GM15510 (cell line): ENCODE results near the gene PKIB.

Experiments used
- POLR2A ChIP-seq: IDR thresholded peaks from 3 replicates; pipeline ENCODE4 v1.6.1; 2011; ENCODE audit warnings: borderline replicate concordance; ENCODE audit not compliant: insufficient read length; ENCODE audit errors: extremely low read depth

The PKIB gene

GRCh38 chr6:122612838-122613237 lies 2.6 kb downstream of the PKIB start:
- TF ChIP-seq POLR2A = no peak

DNA sequence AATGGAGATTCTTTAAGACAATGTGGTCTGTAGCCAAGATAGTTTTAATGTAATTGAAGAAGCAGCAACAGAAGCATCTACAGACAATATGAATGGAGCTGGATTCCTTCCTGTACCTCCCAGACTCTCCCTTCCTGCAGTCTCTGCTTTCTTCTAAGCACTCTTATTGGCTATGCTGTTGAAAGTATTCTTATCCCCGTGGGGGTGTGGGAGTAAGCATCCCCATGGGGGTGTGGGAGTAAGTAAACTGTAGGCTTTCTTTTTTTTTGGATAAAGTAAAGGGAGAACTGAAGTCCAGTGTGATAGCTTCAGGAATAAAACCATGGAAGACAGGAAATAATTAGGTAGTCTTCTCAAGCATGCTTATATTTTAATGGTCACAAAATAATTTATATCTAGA lies 4.1 kb downstream of the PKIB start:
- no peak for TF ChIP-seq POLR2A

DNA sequence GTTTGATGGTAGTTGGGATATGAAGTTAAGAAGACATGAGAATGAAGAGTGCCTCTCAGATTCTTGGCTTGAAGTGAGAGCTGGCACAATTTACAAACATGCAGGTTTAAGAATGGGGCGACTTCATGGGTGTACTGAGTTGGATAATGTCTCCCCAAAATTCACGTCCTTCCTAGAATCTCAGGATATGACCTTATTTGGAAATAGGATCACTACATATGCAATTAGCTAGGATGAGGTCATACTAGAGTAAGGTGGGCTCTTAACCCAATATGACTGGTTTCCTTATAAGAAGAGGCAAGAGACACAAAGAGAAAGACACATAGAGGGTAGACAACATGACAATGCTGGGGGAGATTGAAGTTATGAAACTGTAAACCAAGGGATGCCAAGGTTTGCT lies 5.2 kb downstream of the PKIB start:
- TF ChIP-seq POLR2A = no peak

GRCh38 chr6:122616877-122617276 lies 6.7 kb downstream of the PKIB start:
- TF ChIP-seq POLR2A = no peak

DNA sequence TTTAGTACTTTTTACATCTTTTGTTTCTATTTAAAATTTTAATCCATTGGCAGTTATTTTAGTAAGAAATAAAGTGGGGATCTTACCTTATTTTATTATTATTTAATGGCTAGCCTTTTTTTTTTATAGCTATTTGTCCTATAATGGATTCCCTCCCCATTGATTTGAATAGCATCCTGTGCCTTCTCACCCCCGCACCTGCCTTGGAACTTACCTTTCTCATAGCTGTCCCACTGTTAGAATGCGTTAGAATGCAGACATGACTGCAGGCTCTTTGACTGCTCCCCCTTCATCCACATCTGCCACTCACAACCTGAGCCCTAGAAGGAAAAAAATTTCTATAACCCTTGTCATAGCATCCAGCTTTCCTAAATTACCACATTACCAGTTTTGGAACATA lies 9.1 kb downstream of the PKIB start:
- TF ChIP-seq POLR2A = no peak

DNA sequence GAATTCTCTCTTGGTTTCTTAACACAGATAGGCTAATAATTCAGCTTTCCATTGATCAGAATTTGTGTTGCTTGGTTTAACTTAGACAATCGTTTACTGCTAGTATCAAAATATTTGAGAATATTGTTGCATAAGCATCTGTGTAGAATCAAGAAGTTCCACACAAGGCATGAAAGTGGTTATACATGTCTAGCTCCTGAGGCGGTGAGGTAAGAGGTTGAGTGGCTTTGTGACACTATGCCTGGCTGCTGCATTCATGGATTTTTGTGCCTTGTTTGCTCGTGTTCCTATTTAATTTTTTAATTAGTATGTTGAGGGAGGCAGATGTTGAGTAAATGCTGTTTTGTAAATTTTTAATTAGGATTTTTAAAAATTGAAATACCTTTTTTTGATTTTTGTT lies 10.2 kb downstream of the PKIB start:
- no peak for TF ChIP-seq POLR2A

DNA sequence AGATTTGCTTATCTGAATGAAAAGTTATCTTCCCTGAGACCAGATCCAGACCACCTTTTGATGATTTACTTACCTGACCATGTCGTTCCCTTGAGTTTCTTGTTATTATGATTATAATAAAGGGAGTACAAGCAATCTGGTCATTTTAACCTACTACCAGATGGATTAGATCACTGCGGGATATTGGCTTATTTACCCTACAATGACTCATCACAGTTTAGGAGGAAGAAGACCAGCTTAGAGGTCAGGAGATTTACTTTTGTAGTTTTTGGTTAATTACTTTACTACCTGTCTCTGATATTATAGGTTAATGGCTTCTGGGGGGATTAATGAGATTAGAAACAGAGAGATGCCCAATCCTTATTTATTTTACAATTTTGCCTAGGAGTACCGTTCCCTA lies 10.7 kb downstream of the PKIB start:
- no peak for TF ChIP-seq POLR2A

DNA sequence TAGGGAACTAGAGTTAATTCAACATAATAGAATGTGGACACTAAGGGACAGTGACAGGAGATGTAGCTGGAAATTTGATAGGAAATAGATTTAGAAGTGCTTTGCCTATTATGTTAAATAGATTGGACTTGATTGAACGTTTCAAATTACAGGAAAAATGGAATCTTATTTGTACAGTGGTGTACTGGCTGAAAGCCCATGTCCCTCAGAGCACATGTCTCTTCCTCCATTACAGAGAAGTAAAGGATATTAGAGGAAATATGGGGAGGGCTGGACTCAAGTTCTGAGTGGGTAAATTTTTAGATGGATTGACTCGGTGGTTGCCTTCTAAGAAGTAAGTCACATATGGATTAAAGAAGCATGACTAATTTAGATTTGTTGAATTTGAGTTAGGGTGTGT lies 11.4 kb downstream of the PKIB start:
- no peak for TF ChIP-seq POLR2A

DNA sequence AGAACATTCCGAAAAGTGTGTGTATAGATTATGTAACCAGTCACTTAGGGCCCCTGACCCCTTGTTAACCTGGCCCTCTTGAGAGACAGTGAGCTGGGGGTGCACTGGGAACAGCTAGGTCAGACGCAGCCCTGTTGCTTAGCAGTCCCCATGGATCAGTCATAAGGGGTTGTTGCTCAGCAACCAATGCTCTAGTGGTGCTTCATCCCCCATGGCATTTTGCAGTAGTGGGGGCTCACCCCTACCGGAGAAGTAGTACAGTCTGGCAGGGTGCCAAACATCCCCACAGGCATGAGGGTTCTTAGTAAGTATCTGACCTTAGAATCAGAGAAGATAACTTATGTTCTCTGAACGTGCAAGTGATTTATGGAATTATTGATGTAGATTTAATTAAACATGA lies 12.3 kb downstream of the PKIB start:
- TF ChIP-seq POLR2A = no peak

GRCh38 chr6:122623279-122623678 lies 13.1 kb downstream of the PKIB start:
- no peak for TF ChIP-seq POLR2A

DNA sequence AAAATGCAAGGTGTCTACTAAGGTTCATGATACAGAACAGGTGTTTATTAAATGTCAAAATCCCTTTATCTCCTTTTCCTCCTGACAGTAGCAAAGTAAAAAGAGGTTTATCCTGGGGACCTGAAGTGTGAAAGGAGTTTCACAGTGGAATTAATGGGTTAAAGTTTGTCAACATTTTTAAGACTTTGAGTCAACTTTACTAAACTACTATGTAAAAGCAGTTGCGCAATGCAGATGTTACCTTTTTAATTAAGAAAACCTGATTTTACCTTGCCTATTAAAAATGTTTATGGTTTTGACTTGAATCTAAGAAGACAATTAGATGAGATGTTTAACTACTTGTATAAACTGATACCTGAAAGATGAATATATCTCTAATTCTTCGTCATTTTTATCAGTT lies 14.6 kb downstream of the PKIB start:
- TF ChIP-seq POLR2A = no peak

DNA sequence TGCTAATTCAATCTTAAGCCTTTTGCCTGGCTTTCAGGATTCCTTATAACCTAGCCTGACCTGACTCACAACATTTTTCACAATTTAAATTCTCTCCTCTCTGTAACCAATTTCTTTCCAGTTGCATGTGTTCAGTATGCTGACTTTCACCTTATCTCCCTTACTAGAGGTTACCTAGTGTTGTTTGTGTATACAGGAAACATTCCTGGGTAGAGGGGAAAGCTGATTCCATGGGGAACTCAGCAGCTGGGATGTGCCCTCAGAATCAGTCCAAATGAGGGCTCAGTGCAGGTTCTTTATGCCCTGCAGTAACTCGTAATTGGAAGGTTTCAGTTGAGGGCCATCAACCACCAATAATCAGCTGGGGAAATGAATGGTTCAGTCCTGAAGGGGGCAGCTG lies 18.5 kb downstream of the PKIB start:
- no peak for TF ChIP-seq POLR2A

GRCh38 chr6:122631571-122632249 lies 21.5 kb downstream of the PKIB start:
- no peak for TF ChIP-seq POLR2A

DNA sequence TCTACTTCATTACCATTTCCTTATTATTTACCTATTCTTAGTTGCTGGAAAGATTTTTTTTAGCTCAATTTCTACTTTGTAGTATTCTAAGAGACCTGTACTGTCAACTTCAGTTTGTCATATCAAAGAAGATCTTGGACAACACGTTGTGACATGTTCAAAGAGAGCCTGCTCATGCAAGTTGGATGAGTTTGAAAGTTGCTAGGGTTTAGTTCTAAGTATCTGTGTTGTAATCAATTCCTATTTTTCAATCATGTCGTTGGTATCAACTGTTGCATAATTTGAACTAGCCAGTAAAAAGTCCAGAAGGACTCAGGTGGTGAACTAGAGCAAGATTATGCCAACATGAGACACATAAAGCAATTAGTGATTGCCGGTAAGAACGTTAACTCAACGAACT lies 30.2 kb downstream of the PKIB start:
- TF ChIP-seq POLR2A = no peak

- TF ChIP-seq POLR2A = no peak
Measured at GRCh38 chr6:122641819-122642218, 31.6 kb downstream of the PKIB start.

DNA sequence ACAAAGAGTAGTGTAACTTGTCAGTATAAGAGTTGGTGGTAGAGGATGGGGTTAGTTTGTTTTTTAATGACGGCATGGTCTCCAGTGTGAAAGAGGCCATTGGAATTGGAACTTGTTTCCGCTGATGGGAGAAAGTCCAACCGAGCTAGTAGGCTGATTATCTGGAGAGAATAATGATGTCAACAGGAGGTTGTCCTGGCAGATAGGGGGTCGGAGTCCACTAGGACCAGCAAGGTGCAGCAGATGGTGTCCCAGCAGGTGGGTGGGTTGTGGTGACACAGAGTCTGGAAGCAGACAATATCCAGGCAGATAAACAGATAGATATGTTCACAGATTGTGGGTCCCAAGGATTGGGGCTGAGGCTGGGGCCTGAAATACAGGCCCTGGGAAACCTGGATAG lies 35.1 kb downstream of the PKIB start:
- no peak for TF ChIP-seq POLR2A

- no peak for TF ChIP-seq POLR2A
Measured at GRCh38 chr6:122647765-122648164, 37.6 kb downstream of the PKIB start.
